ENCODE results near the gene LMO7.

The LMO7 gene

GRCh38 chr13:75637181-75637750 lies 1.1 kb downstream of the LMO7 start:
- H2AFZ ChIP-seq (ENCODE audit: insufficient read depth, low read length, poor library complexity), result no peak overlapping the region
- peak overlapping the region; percentile 89 for H3K4me2 ChIP-seq (ENCODE audit: low read length)
- H2AK5ac ChIP-seq (ENCODE audit: low read length), result no peak overlapping the region
- H2BK5ac ChIP-seq (ENCODE audit: low read depth, low read length, poor library complexity), result no peak overlapping the region
- H2BK12ac ChIP-seq (ENCODE audit: low read length), result no peak overlapping the region
- peaks cover 6% of the 10 kb centered on the region for H3K79me2 ChIP-seq (ENCODE audit: control insufficient read depth, insufficient read depth, low read length, poor library complexity)
- no peak overlapping the region for H3K18ac ChIP-seq (ENCODE audit: low read length)
- no peak overlapping the region for H4K8ac ChIP-seq (ENCODE audit: low read depth, low read length)
- peaks cover 15% of the 10 kb centered on the region for H3K79me1 ChIP-seq (ENCODE audit: low read length)
- H3K23ac ChIP-seq (ENCODE audit: low read length), result no peak overlapping the region
- no peak overlapping the region for H4K91ac ChIP-seq (ENCODE audit: low read depth, low read length)
- H3K36me3 ChIP-seq (ENCODE audit: control insufficient read depth in 1 of 2, insufficient read depth in 2 of 2, low read length in 2 of 2), result peaks cover 0 to 2% of the 10 kb centered on the region in 2 experiments
- H3K14ac ChIP-seq (ENCODE audit: low read length), result no peak overlapping the region
- H3K9ac ChIP-seq (ENCODE audit: low read length), result no peak overlapping the region
- H3K27ac ChIP-seq (ENCODE audit: low read depth, low read length), result no peak overlapping the region
- peaks cover 5% of the 10 kb centered on the region for H3K9me3 ChIP-seq (ENCODE audit: insufficient read depth, low read depth, low read length)
- no peak overlapping the region for H3K4me3 ChIP-seq (ENCODE audit: low read depth, low read length)
- no peak overlapping the region for H4K12ac ChIP-seq (ENCODE audit: low read depth, low read length)
- WGBS (ENCODE audit: extremely low coverage, insufficient coverage, insufficient read length), result no CpG with 5 or more reads among the region's 17 CpGs
- H3K4me1 ChIP-seq (ENCODE audit: control insufficient read depth in 1 of 2, insufficient read depth in 2 of 2, low read length in 2 of 2), result peaks cover 5 to 6% of the 10 kb centered on the region in 2 experiments
- H3K4ac ChIP-seq (ENCODE audit: low read depth, low read length), result no peak overlapping the region
- DNase-seq, result no peak
- no peak overlapping the region for H2BK120ac ChIP-seq (ENCODE audit: insufficient read depth, low read length, poor library complexity)
- peaks cover 4% of the 10 kb centered on the region for H3K27me3 ChIP-seq (ENCODE audit: insufficient read depth, low read length)

GRCh38 chr13:75639454-75639853 lies 3.3 kb downstream of the LMO7 start:
- H4K8ac ChIP-seq (ENCODE audit: low read depth, low read length), result no peak overlapping the region
- H2BK5ac ChIP-seq (ENCODE audit: low read depth, low read length, poor library complexity), result no peak overlapping the region
- no peak overlapping the region for H3K27ac ChIP-seq (ENCODE audit: low read depth, low read length)
- no peak overlapping the region for H2AFZ ChIP-seq (ENCODE audit: insufficient read depth, low read length, poor library complexity)
- WGBS (ENCODE audit: extremely low coverage, insufficient coverage, insufficient read length), result no CpG with 5 or more reads among the region's 2 CpGs
- no peak overlapping the region for H2AK5ac ChIP-seq (ENCODE audit: low read length)
- H3K23ac ChIP-seq (ENCODE audit: low read length), result no peak overlapping the region
- no peak for DNase-seq
- no peak overlapping the region for H3K18ac ChIP-seq (ENCODE audit: low read length)
- peaks cover 4% of the 10 kb centered on the region for H3K27me3 ChIP-seq (ENCODE audit: insufficient read depth, low read length)
- H3K4me1 ChIP-seq (ENCODE audit: control insufficient read depth in 1 of 2, insufficient read depth in 2 of 2, low read length in 2 of 2), result peaks cover 5 to 6% of the 10 kb centered on the region in 2 experiments
- H2BK120ac ChIP-seq (ENCODE audit: insufficient read depth, low read length, poor library complexity), result no peak overlapping the region
- no peak overlapping the region for H3K14ac ChIP-seq (ENCODE audit: low read length)
- H3K4me2 ChIP-seq (ENCODE audit: low read length), result no peak overlapping the region
- H3K9ac ChIP-seq (ENCODE audit: low read length), result no peak overlapping the region
- peaks cover 6% of the 10 kb centered on the region for H3K79me2 ChIP-seq (ENCODE audit: control insufficient read depth, insufficient read depth, low read length, poor library complexity)
- H3K9me3 ChIP-seq (ENCODE audit: insufficient read depth, low read depth, low read length), result peaks cover 5% of the 10 kb centered on the region
- H3K79me1 ChIP-seq (ENCODE audit: low read length), result peaks cover 15% of the 10 kb centered on the region
- no peak overlapping the region for H4K12ac ChIP-seq (ENCODE audit: low read depth, low read length)
- H3K4me3 ChIP-seq (ENCODE audit: low read depth, low read length), result no peak overlapping the region
- H2BK12ac ChIP-seq (ENCODE audit: low read length), result no peak overlapping the region
- no peak overlapping the region for H3K4ac ChIP-seq (ENCODE audit: low read depth, low read length)
- H4K91ac ChIP-seq (ENCODE audit: low read depth, low read length), result no peak overlapping the region
- peaks cover 0 to 2% of the 10 kb centered on the region in 2 experiments for H3K36me3 ChIP-seq (ENCODE audit: control insufficient read depth in 1 of 2, insufficient read depth in 2 of 2, low read length in 2 of 2)

GRCh38 chr13:75641026-75641425 lies 4.9 kb downstream of the LMO7 start:
- Histone ChIP-seq H3K18ac (ENCODE audit: low read length) (no peak overlapping the region), H2BK120ac (ENCODE audit: insufficient read depth, low read length, poor library complexity) (no peak overlapping the region), H3K4ac (ENCODE audit: low read depth, low read length) (no peak overlapping the region), H2AK5ac (ENCODE audit: low read length) (no peak overlapping the region), H3K4me3 (ENCODE audit: low read depth, low read length) (no peak overlapping the region), H3K14ac (ENCODE audit: low read length) (no peak overlapping the region), H3K36me3 (ENCODE audit: control insufficient read depth in 1 of 2, insufficient read depth in 2 of 2, low read length in 2 of 2) (peaks cover 0 to 2% of the 10 kb centered on the region in 2 experiments), H4K91ac (ENCODE audit: low read depth, low read length) (no peak overlapping the region), H3K4me1 (ENCODE audit: control insufficient read depth in 1 of 2, insufficient read depth in 2 of 2, low read length in 2 of 2) (peaks cover 0 to 3% of the 10 kb centered on the region in 2 experiments), H2AFZ (ENCODE audit: insufficient read depth, low read length, poor library complexity) (no peak overlapping the region), H3K79me1 (ENCODE audit: low read length) (peaks cover 8% of the 10 kb centered on the region), H2BK5ac (ENCODE audit: low read depth, low read length, poor library complexity) (no peak overlapping the region), H2BK12ac (ENCODE audit: low read length) (no peak overlapping the region), H3K9me3 (ENCODE audit: insufficient read depth, low read depth, low read length) (peaks cover 2% of the 10 kb centered on the region), H3K27ac (ENCODE audit: low read depth, low read length) (no peak overlapping the region), H4K12ac (ENCODE audit: low read depth, low read length) (no peak overlapping the region), H3K9ac (ENCODE audit: low read length) (no peak overlapping the region), H3K27me3 (ENCODE audit: insufficient read depth, low read length) (peaks cover 4% of the 10 kb centered on the region), H3K4me2 (ENCODE audit: low read length) (no peak overlapping the region), H3K23ac (ENCODE audit: low read length) (no peak overlapping the region), H3K79me2 (ENCODE audit: control insufficient read depth, insufficient read depth, low read length, poor library complexity) (peaks cover 3% of the 10 kb centered on the region), H4K8ac (ENCODE audit: low read depth, low read length) (no peak overlapping the region)
- no CpG with 5 or more reads among the region's 6 CpGs for WGBS (ENCODE audit: extremely low coverage, insufficient coverage, insufficient read length)
- DNase-seq, result no peak

- Histone ChIP-seq H2BK5ac (ENCODE audit: low read depth, low read length, poor library complexity) (no peak overlapping the region), H3K18ac (ENCODE audit: low read length) (no peak overlapping the region), H2AK5ac (ENCODE audit: low read length) (no peak overlapping the region), H3K36me3 (ENCODE audit: control insufficient read depth in 1 of 2, insufficient read depth in 2 of 2, low read length in 2 of 2) (peaks cover 0 to 2% of the 10 kb centered on the region in 2 experiments), H3K79me2 (ENCODE audit: control insufficient read depth, insufficient read depth, low read length, poor library complexity) (no peaks in the 10 kb centered on the region), H3K9ac (ENCODE audit: low read length) (no peak overlapping the region), H3K14ac (ENCODE audit: low read length) (no peak overlapping the region), H3K4me2 (ENCODE audit: low read length) (no peak overlapping the region), H2BK12ac (ENCODE audit: low read length) (no peak overlapping the region), H3K27ac (ENCODE audit: low read depth, low read length) (no peak overlapping the region), H3K23ac (ENCODE audit: low read length) (no peak overlapping the region), H3K4ac (ENCODE audit: low read depth, low read length) (no peak overlapping the region), H3K9me3 (ENCODE audit: insufficient read depth, low read depth, low read length) (peaks cover 2% of the 10 kb centered on the region), H4K12ac (ENCODE audit: low read depth, low read length) (no peak overlapping the region), H3K4me3 (ENCODE audit: low read depth, low read length) (no peak overlapping the region), H2AFZ (ENCODE audit: insufficient read depth, low read length, poor library complexity) (no peak overlapping the region), H3K79me1 (ENCODE audit: low read length) (no peaks in the 10 kb centered on the region), H4K8ac (ENCODE audit: low read depth, low read length) (no peak overlapping the region), H2BK120ac (ENCODE audit: insufficient read depth, low read length, poor library complexity) (no peak overlapping the region), H3K4me1 (ENCODE audit: control insufficient read depth in 1 of 2, insufficient read depth in 2 of 2, low read length in 2 of 2) (no peaks in the 10 kb centered on the region), H3K27me3 (ENCODE audit: insufficient read depth, low read length) (no peaks in the 10 kb centered on the region), H4K91ac (ENCODE audit: low read depth, low read length) (no peak overlapping the region)
- WGBS (ENCODE audit: extremely low coverage, insufficient coverage, insufficient read length), result no CpG with 5 or more reads among the region's 1 CpG
- peak in 1 of 2 donors; percentile 10 for DNase-seq
These were observed 7.1 kb downstream of the LMO7 start for GRCh38 chr13:75643182-75643581.

All from trophoblast cell (in vitro differentiated cells and primary cell).